ENCODE measurements around the gene AVP. TPM values are rescaled to one million over a fixed set of nuclear protein-coding genes. Genes with fewer than 3 reads are reported as not detected.
"Not testable (repeated sequence)": the region's sequence is repeated elsewhere in the genome, so short reads cannot be mapped to it uniquely, and the experiment has no call there.

AVP gene
- total RNA-seq, 1 experiment from 2014 or later, result not detected

GRCh38 chr20:3129094-3129493 lies 44.6 kb upstream of the AVP start:
- Mint-ChIP-seq H3K27me3 (ENCODE audit: unreplicated experiment) (no peaks in the 10 kb centered on the region), H3K27ac (ENCODE audit: unreplicated experiment) (no peak overlapping the region), H3K9me3 (ENCODE audit: low read depth, unreplicated experiment) (no peaks in the 10 kb centered on the region), H3K36me3 (ENCODE audit: insufficient read depth, unreplicated experiment) (peaks cover 14% of the 10 kb centered on the region), H3K4me1 (ENCODE audit: low read depth, unreplicated experiment) (no peaks in the 10 kb centered on the region), H3K4me3 (ENCODE audit: low read depth, unreplicated experiment) (no peak overlapping the region)
- no TSS peak for BruUV-seq (replicated peaks)
- TF ChIP-seq CTCF (IDR thresholded peaks at IDR 0.05; ENCODE audit: unreplicated experiment), result no peak
- CTCF ChIA-PET, result no interaction called here
- no peak for DNase-seq
- intact Hi-C loops (cut with micrococcal nuclease; ENCODE audit: unreplicated experiment), result no loop called here

DNA sequence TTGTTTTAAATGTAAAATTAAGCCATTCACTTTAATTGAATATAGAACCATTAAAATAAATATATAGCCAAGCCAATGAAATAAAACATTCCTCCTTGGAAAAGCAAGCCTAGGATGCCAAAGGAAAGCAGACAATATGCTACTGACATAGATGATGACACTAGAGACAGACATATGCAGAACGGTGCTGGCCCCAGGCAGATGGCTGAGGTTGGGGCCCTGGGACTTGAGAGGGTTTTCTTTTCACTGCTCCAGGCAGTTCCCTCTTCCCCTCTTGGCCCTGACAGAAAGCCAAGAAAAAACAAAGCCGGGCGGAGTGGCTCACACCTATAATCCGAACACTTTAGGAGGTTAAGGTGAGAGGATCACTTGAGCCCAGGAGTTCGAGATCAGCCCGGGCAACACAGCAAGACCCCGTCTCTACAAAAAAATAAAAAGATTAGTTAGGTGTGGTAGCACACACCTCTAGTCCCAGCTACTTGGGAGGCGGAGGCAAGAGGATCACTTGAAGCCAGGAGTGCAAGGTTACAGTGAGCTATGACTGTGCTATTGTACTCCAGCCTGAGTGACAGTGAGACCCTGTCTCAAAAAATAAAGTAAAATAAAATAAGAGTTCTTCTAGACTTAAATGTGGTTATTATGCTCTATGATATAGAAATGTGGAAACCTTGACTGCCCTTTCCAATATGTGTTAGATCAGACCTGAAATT lies 43.9 kb upstream of the AVP start:
- peaks cover 4% of the 10 kb centered on the region for H3K4me1 Mint-ChIP-seq (ENCODE audit: low read depth, unreplicated experiment)
- H3K36me3 Mint-ChIP-seq (ENCODE audit: insufficient read depth, unreplicated experiment), result peaks cover 14% of the 10 kb centered on the region
- intact Hi-C loops (cut with micrococcal nuclease; ENCODE audit: unreplicated experiment), result no loop called here
- no peak overlapping the region for H3K27ac Mint-ChIP-seq (ENCODE audit: unreplicated experiment)
- H3K27me3 Mint-ChIP-seq (ENCODE audit: unreplicated experiment), result no peaks in the 10 kb centered on the region
- BruUV-seq (replicated peaks), result no TSS peak
- CTCF ChIA-PET, result no interaction called here
- H3K9me3 Mint-ChIP-seq (ENCODE audit: low read depth, unreplicated experiment), result no peaks in the 10 kb centered on the region
- no peak for TF ChIP-seq CTCF (IDR thresholded peaks at IDR 0.05; ENCODE audit: unreplicated experiment)
- H3K4me3 Mint-ChIP-seq (ENCODE audit: low read depth, unreplicated experiment), result no peak overlapping the region
- DNase-seq, result no peak

DNA sequence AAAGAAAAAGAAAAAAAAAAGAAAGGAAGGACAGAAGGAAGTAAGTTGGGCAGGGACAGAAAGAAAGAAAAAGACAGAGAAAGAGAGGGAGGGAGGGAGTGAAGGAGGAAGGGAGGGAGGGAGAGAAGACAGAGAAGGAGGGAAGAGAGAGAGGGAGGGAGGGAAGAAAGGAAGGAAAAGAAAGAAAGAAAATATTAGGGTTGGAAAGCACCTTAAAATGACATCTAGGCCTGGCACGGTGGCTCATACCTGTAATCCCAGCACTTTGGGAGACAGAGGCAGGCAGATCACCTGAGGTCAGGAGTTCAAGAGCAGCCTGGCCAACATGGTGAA lies 42.0 kb upstream of the AVP start:
- Mint-ChIP-seq H3K27ac (ENCODE audit: unreplicated experiment) (no peak overlapping the region), H3K4me1 (ENCODE audit: low read depth, unreplicated experiment) (peaks cover 7% of the 10 kb centered on the region), H3K4me3 (ENCODE audit: low read depth, unreplicated experiment) (no peak overlapping the region), H3K36me3 (ENCODE audit: insufficient read depth, unreplicated experiment) (peaks cover 14% of the 10 kb centered on the region), H3K27me3 (ENCODE audit: unreplicated experiment) (no peaks in the 10 kb centered on the region), H3K9me3 (ENCODE audit: low read depth, unreplicated experiment) (no peaks in the 10 kb centered on the region)
- BruUV-seq (replicated peaks), result no TSS peak
- intact Hi-C loops (cut with micrococcal nuclease; ENCODE audit: unreplicated experiment), result no loop called here
- TF ChIP-seq CTCF (IDR thresholded peaks at IDR 0.05; ENCODE audit: unreplicated experiment), result no peak
- CTCF ChIA-PET, result no interaction called here
- DNase-seq, result no peak

GRCh38 chr20:3125776-3126526 lies 41.4 kb upstream of the AVP start:
- peaks cover 14% of the 10 kb centered on the region for H3K36me3 Mint-ChIP-seq (ENCODE audit: insufficient read depth, unreplicated experiment)
- not testable (repeated sequence) for H3K27ac Mint-ChIP-seq (ENCODE audit: unreplicated experiment)

DNA sequence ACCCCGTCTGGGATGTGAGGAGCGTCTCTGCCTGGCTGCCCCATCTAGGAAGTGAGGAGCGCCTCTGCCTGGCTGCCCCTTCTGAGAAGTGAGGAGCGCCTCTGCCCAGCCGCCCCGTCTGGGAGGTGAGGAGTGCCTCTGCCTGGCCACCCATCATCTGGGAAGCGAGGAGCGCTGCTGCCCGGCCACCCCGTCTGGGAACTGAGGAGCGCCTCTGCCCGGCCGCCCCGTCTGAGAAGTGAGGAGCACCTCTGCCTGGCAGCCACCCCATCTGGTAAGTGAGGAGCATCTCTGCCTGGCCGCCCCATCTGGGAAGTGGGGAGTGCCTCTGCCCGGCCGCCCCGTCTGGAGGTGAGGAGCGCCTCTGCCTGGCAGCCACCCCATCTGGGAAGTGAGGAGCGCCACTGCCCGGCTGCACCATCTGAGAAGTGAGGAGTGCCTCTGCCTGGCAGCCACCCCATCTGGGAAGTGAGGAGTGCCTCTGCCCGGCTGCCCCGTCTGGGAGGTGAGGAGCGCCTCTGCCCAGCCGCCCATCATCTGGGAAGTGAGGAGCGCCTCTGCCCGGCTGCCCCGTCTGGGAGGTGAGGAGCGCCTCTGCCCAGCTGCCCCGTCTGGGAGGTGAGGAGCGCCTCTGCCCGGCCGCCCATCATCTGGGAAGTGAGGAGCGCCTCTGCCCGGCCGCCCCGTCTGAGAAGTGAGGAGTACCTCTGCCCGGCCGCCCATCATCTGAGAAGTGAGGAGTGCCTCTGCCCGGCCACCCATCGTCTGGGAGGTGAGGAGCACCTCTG lies 40.4 kb upstream of the AVP start:
- H3K9me3 Mint-ChIP-seq (ENCODE audit: low read depth, unreplicated experiment); H3K4me3 Mint-ChIP-seq (ENCODE audit: low read depth, unreplicated experiment); BruUV-seq (replicated peaks); intact Hi-C loops (cut with micrococcal nuclease; ENCODE audit: unreplicated experiment); H3K27me3 Mint-ChIP-seq (ENCODE audit: unreplicated experiment); H3K4me1 Mint-ChIP-seq (ENCODE audit: low read depth, unreplicated experiment); CTCF ChIA-PET; DNase-seq; H3K27ac Mint-ChIP-seq (ENCODE audit: unreplicated experiment): not testable (repeated sequence)
- H3K36me3 Mint-ChIP-seq (ENCODE audit: insufficient read depth, unreplicated experiment), result peaks cover 14% of the 10 kb centered on the region

More at GRCh38 chr20:3125776-3126526, 41.4 kb upstream of the AVP start:
- H3K27me3 Mint-ChIP-seq (ENCODE audit: unreplicated experiment); CTCF ChIA-PET; DNase-seq; BruUV-seq (replicated peaks); H3K4me1 Mint-ChIP-seq (ENCODE audit: low read depth, unreplicated experiment); H3K4me3 Mint-ChIP-seq (ENCODE audit: low read depth, unreplicated experiment); intact Hi-C loops (cut with micrococcal nuclease; ENCODE audit: unreplicated experiment); H3K9me3 Mint-ChIP-seq (ENCODE audit: low read depth, unreplicated experiment): not testable (repeated sequence)

- H3K36me3 Mint-ChIP-seq (ENCODE audit: insufficient read depth, unreplicated experiment), result peaks cover 12% of the 10 kb centered on the region
- H3K4me3 Mint-ChIP-seq (ENCODE audit: low read depth, unreplicated experiment); H3K27ac Mint-ChIP-seq (ENCODE audit: unreplicated experiment); CTCF ChIA-PET; H3K9me3 Mint-ChIP-seq (ENCODE audit: low read depth, unreplicated experiment); H3K4me1 Mint-ChIP-seq (ENCODE audit: low read depth, unreplicated experiment); BruUV-seq (replicated peaks); DNase-seq; H3K27me3 Mint-ChIP-seq (ENCODE audit: unreplicated experiment); intact Hi-C loops (cut with micrococcal nuclease; ENCODE audit: unreplicated experiment): not testable (repeated sequence)
Observed at GRCh38 chr20:3124163-3124562, 39.6 kb upstream of the AVP start.
